Fibroblast of mammary gland (primary cell): Measurements from ENCODE around the gene TANGO2.

Experiments used
- DNase-seq: peaks from one replicate; pipeline ENCODE4 v3.0.0-alpha.2; 2010; ENCODE audit warnings: low read depth
- H3K4me3 ChIP-seq: 2 replicates; pipeline ENCODE4 v1.5.1; 2011; ENCODE audit warnings: low read depth, mild to moderate bottlenecking, low read length, moderate library complexity; ENCODE audit not compliant: control insufficient read depth
- CTCF ChIP-seq: conservative IDR thresholded peaks from 2 replicates; pipeline ENCODE4 v1.5.1; 2011; ENCODE audit warnings: low read depth, low read length, inconsistent platforms; ENCODE audit not compliant: control insufficient read depth, insufficient read depth

The TANGO2 gene

GRCh38 chr22:19988331-19988808 lies 32.5 kb upstream of the TANGO2 start:
- no peak for DNase-seq
- no peak overlapping the region for H3K4me3 ChIP-seq
- no peak for TF ChIP-seq CTCF

- no peak for DNase-seq
- no peak overlapping the region for H3K4me3 ChIP-seq
- TF ChIP-seq CTCF: no peak
Observed at GRCh38 chr22:19988965-19989724, 31.8 kb upstream of the TANGO2 start.

GRCh38 chr22:19989725-19990067 lies 31.2 kb upstream of the TANGO2 start:
- no peak for DNase-seq
- H3K4me3 ChIP-seq: no peak overlapping the region
- TF ChIP-seq CTCF: no peak

GRCh38 chr22:19990188-19990587 lies 30.7 kb upstream of the TANGO2 start:
- no peak for TF ChIP-seq CTCF
- no peak overlapping the region for H3K4me3 ChIP-seq
- DNase-seq: no peak

GRCh38 chr22:19990609-19991394 lies 30.1 kb upstream of the TANGO2 start:
- TF ChIP-seq CTCF: no peak
- H3K4me3 ChIP-seq: no peak overlapping the region
- DNase-seq: no peak

GRCh38 chr22:19991395-19991644 lies 29.6 kb upstream of the TANGO2 start:
- no peak overlapping the region for H3K4me3 ChIP-seq
- TF ChIP-seq CTCF: no peak
- DNase-seq: no peak
